HG02970 (cell line): Measurements from ENCODE around the gene IL1RL2.

Experiments used
- ATAC-seq: cut with Tn5 transposase; IDR thresholded peaks from one replicate; pipeline ENCODE4 v1.9.1; 2021; ENCODE audit warnings: mild to moderate bottlenecking, moderate library complexity, moderate number of reproducible peaks; ENCODE audit not compliant: unreplicated experiment, low FRiP score

IL1RL2 gene

GRCh38 chr2:102190430-102191107 is 3.7 kb downstream of the IL1RL2 start:
- ATAC-seq: no peak

GRCh38 chr2:102191501-102191900 is 4.7 kb downstream of the IL1RL2 start:
- no peak for ATAC-seq

GRCh38 chr2:102193074-102193473 is 6.3 kb downstream of the IL1RL2 start:
- ATAC-seq: no peak

GRCh38 chr2:102194609-102195268 is 7.9 kb downstream of the IL1RL2 start:
- ATAC-seq: no peak

- no peak for ATAC-seq
Measured at GRCh38 chr2:102197389-102198137, 10.7 kb downstream of the IL1RL2 start.

GRCh38 chr2:102200539-102200938 is 13.7 kb downstream of the IL1RL2 start:
- ATAC-seq: no peak

- no peak for ATAC-seq
Measured at GRCh38 chr2:102204638-102205037, 17.8 kb downstream of the IL1RL2 start.

- no peak for ATAC-seq
Measured at GRCh38 chr2:102206666-102207341, 20.0 kb downstream of the IL1RL2 start.

- ATAC-seq: no peak
Measured at GRCh38 chr2:102208774-102209173, 22.0 kb downstream of the IL1RL2 start.

- ATAC-seq: no peak
Measured at GRCh38 chr2:102209474-102209873, 22.7 kb downstream of the IL1RL2 start.

GRCh38 chr2:102217032-102217431 is 30.2 kb downstream of the IL1RL2 start:
- no peak for ATAC-seq

- ATAC-seq: no peak
Measured at GRCh38 chr2:102224824-102225739, 38.3 kb downstream of the IL1RL2 start.

- no peak for ATAC-seq
Measured at GRCh38 chr2:102226171-102226570, 39.3 kb downstream of the IL1RL2 start.

- ATAC-seq: no peak
Measured at GRCh38 chr2:102226612-102227391, 40.0 kb downstream of the IL1RL2 start.

GRCh38 chr2:102229141-102229769 is 42.4 kb downstream of the IL1RL2 start:
- no peak for ATAC-seq

- ATAC-seq: no peak
Measured at GRCh38 chr2:102230410-102230909, 43.6 kb downstream of the IL1RL2 start.

- ATAC-seq: no peak
Measured at GRCh38 chr2:102233132-102233884, 46.5 kb downstream of the IL1RL2 start.

- ATAC-seq: no peak
Measured at GRCh38 chr2:102235042-102235473, 48.2 kb downstream of the IL1RL2 start.
